GM18502 (cell line): ENCODE measurements around the gene SPAG16.

Experiments
- ATAC-seq: cut with Tn5 transposase; IDR thresholded peaks from one replicate; pipeline ENCODE4 v1.9.1; 2021; ENCODE audit warnings: mild to moderate bottlenecking; ENCODE audit not compliant: unreplicated experiment, poor library complexity

The SPAG16 gene

GRCh38 chr2:213284105-213285090, at the start of gene SPAG16:
Gene SPAG16 (plus strand): TSS chr2:213284464.
- peak; percentile 99 for ATAC-seq

DNA sequence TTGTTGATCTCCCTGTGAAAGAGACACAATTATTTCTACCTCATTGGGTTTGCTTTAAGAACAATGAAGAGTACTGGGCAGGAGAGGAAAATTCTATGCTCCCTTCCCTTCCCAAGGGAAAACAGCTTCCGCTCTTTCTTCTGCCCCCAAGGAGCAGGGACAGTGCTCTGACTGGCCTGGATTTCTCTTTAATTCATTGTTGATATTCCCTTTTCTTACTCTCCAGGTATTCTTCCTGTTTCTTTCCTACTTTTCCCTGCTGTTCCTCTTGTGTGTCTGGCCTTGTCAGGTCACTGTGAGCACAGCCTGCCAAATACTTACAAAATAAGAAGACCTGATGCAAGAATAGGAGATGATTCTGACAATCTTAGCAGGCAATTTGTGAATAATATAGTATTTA, 49.6 kb upstream of the SPAG16 start:
- ATAC-seq: no peak

DNA sequence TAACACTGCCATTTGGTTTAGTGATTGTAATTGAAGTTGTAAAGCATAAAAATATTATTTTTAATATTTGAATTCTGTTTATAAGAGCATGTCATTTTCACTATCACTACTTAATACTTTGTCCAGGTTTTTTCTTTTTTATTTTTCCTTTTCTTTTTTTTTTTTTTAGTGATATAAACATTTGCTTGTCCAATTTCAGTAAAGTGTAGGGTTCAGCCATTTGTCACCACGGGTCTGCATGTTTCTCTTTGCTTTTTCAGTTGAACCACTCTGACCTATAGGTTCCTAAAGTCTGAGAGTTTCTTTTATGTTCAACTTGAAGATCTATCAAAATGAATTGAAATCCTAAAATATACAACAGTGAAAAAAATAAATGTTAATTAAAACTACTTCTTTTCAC, 48.5 kb upstream of the SPAG16 start:
- no peak for ATAC-seq

- ATAC-seq: no peak
Observed at GRCh38 chr2:213237251-213237650, 47.0 kb upstream of the SPAG16 start.

- no peak for ATAC-seq
Observed at GRCh38 chr2:213237787-213238186, 46.5 kb upstream of the SPAG16 start.

DNA sequence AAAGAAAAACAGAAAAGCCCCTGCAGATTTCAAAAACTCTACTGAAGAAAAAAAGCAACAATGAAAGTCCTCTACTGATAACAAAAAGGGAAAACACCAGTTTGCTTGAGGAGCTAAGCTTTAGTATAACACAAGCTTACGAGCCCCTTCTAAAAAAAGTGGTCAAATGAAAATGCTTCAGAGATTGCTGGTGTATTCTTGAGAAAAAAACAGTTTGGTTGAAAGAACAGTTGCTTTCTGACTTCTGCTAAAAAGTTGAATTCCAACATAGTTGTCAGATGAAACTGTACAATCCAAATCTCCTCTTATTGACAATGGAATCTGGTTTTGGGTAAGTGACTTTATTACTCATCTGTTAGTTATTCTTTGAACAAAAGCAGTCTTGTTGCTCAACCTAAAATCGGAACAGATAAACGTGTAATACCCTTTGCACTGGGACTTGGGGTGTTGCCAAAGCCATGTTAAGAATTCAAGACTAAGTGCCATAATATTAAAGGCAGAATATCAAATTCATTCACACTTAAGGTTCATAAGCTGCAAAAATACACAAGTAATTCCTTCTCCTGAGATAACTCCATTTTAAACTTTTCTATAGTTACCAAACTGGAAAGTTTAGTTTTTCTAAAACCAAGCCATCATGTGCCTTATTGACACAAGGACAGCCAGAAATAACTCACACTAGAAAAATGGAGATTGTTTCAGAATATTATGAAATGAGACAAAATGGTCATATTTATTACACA, 45.3 kb upstream of the SPAG16 start:
- ATAC-seq: peak; percentile 41

GRCh38 chr2:213241817-213242216, 42.4 kb upstream of the SPAG16 start:
- no peak for ATAC-seq

DNA sequence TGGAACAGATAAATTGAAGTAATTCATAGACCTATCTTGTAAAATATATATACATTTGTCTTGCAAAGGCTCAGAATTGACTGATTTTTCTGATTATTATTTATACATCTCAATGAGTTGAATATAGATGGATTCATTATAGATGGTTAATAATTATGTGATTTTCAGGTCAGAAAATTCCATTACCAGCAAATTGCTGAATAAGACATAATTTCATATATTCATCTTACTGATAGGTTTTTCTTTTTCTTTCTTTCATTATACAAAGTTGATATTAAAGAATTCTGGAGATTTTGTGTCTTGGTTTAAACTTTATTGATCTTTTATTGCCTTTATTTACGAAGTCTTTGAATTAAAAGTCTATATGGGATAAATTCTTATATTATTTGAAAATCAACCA, 41.6 kb upstream of the SPAG16 start:
- no peak for ATAC-seq

GRCh38 chr2:213243189-213244044, 40.8 kb upstream of the SPAG16 start:
- peak; percentile 45 for ATAC-seq

GRCh38 chr2:213246497-213247281, 37.6 kb upstream of the SPAG16 start:
- ATAC-seq: no peak

GRCh38 chr2:213247566-213247965, 36.7 kb upstream of the SPAG16 start:
- no peak for ATAC-seq

GRCh38 chr2:213248637-213249036, 35.6 kb upstream of the SPAG16 start:
- no peak for ATAC-seq

- ATAC-seq: no peak
Observed at GRCh38 chr2:213249502-213249901, 34.8 kb upstream of the SPAG16 start.

DNA sequence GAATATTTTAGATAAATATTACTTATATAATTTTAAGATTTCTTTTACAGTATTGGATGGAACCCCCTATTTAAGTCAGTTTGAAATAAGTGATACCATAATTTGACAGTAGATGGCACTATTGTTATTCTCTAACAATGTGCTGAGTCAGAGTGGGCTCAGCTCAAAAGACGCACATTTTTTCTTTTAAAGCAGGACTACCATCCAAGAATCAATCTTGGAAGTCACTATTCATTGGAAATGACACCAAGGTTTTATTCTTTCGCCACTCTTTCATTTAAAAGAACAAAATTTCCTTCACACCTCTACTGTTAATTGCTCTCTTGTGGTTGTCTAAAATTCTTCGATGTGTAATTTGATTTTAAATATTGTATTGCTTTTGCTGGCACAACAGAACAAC, 32.6 kb upstream of the SPAG16 start:
- ATAC-seq: peak; percentile 81

DNA sequence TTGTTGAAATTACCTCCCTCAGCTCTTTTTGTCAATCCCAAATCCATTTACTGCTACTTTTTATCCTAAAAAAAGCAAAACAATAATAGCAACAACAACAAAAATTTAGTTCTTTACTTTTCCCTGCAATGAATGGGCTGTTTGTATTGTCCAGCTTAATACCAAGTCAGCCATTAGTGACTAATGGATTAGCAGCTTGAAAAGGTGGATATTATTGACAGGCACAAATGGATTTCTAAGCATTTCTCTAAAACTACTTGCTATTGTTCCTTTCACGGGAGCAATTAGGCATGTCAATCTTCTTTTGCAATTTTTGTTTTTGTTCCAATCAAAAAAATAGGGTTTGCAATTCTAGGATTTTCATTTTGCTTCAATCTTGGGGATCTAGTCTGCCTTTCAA, 32.1 kb upstream of the SPAG16 start:
- ATAC-seq: no peak

GRCh38 chr2:213253162-213253561, 31.1 kb upstream of the SPAG16 start:
- no peak for ATAC-seq

DNA sequence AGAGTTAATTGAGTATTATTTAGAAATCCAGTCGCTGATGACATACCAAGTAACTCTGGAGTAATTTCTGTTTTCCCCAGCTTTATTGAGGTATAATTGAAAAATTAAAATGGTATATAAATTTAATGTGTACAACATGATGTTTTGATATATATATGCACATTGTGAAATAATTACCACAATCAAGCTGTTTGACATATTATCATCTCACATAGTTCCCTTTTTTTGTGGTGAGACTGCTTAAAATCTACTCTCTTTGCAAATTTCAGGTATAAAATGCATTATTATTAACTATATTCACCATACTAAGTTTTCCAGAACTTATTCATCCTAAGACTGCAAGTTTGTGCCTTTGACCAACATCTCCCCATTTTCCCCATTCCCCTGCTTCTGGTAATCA, 25.0 kb upstream of the SPAG16 start:
- no peak for ATAC-seq

DNA sequence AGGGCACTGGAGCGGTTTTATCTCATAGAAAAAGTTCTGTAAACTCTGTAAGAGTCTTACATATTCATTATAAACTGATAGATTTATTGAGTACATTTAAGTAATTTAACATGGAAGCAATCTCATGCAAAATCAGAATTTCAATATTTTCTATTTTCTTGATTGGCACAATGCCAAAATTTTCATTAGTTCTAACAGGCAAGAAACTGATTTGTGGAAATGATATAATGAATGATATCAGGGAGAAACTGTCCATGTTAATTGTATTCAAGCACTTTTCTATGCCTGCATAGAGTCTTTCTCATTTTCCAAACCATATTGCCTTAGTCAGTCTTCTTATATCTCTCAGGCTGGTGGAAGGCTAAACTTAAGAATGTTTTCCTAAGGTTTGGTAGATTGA, 23.0 kb upstream of the SPAG16 start:
- no peak for ATAC-seq

DNA sequence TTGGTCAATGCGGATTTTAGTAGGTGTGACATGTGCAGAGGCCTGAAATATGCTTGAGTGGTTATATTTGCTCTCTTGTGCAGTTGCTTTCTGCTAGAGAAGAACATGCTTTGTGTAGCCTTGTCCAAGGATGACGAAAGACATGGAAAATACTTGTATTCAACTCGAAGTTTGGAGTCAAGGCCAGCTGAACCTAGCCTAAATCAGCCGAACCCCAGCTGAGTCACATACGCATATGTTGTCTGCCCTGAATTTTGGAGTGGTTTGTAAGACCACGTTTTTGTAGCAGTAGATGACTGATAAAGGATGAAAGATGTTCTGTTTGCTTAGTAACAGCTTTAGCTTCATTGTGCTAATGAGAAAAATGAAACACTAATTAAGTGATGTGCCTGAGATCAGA, 22.5 kb upstream of the SPAG16 start:
- ATAC-seq: no peak

- ATAC-seq: no peak
Observed at GRCh38 chr2:213265679-213266078, 18.6 kb upstream of the SPAG16 start.
